Activated B cell treated with CpG ODN at 0.5 μM for 24 hours (primary cell): ENCODE results near the gene METRNL. TPM values are rescaled to one million over a fixed set of nuclear protein-coding genes. Genes with fewer than 3 reads are reported as not detected.

ENCODE experiments used
- ATAC-seq: fragments of 200-7000 bp; cut with Tn5 transposase; one replicate; pipeline ENCODE4 v1.10.0; 2021; ENCODE audit warnings: low read depth, mild to moderate bottlenecking, moderate library complexity
- CTCF ChIA-PET: fragments of 350-600 bp; sonication (Branson Sonifier 250); formaldehyde crosslinking; loops from one replicate; lab custom pipeline; 2021; ENCODE audit warnings: antibody characterized with exemption; lab: Charles Lee
- POLR2A ChIA-PET: fragments of 350-600 bp; sonication (Branson Sonifier 250); formaldehyde crosslinking; loops from one replicate; lab custom pipeline; 2021; ENCODE audit warnings: antibody characterized with exemption; lab: Charles Lee
- DNase-seq: peaks from one replicate; pipeline ENCODE4 v3.0.0; 2022
- H3K27ac Mint-ChIP-seq: one replicate; pipeline ENCODE4 v1.8.0; 2020; ENCODE audit warnings: mixed read lengths
- H3K27me3 Mint-ChIP-seq: one replicate; pipeline ENCODE4 v1.8.0; 2021; ENCODE audit warnings: mixed read lengths
- H3K36me3 Mint-ChIP-seq: one replicate; pipeline ENCODE4 v1.8.0; 2021; ENCODE audit warnings: low read depth, mixed read lengths
- H3K4me1 Mint-ChIP-seq: one replicate; pipeline ENCODE4 v1.8.0; 2021; ENCODE audit warnings: mixed read lengths
- H3K4me3 Mint-ChIP-seq: one replicate; pipeline ENCODE4 v1.8.0; 2020; ENCODE audit warnings: mild to moderate bottlenecking, mixed read lengths
- H3K9me3 Mint-ChIP-seq: one replicate; pipeline ENCODE4 v1.8.0; 2020; ENCODE audit warnings: mixed read lengths
- intact Hi-C: fragments of 100-400 bp; cut with micrococcal nuclease; formaldehyde crosslinking; loops from one replicate; pipeline ENCODE4 v1.15.1; 2024
- total RNA-seq: library from RNA; stranded (reverse); gene quantifications from 2 replicates; pipeline ENCODE4 v1.2.3, GENCODE V29; 2022
- TF ChIP-seq, protein P1 (sequence below): fragments of 200-600 bp; IDR thresholded peaks from one replicate; pipeline ENCODE4 v1.8.0; 2022; ENCODE audit warnings: antibody characterized with exemption, mild to moderate bottlenecking

METRNL gene
- total RNA-seq, 1 donor from 2014 or later: 10.7 TPM

DNA sequence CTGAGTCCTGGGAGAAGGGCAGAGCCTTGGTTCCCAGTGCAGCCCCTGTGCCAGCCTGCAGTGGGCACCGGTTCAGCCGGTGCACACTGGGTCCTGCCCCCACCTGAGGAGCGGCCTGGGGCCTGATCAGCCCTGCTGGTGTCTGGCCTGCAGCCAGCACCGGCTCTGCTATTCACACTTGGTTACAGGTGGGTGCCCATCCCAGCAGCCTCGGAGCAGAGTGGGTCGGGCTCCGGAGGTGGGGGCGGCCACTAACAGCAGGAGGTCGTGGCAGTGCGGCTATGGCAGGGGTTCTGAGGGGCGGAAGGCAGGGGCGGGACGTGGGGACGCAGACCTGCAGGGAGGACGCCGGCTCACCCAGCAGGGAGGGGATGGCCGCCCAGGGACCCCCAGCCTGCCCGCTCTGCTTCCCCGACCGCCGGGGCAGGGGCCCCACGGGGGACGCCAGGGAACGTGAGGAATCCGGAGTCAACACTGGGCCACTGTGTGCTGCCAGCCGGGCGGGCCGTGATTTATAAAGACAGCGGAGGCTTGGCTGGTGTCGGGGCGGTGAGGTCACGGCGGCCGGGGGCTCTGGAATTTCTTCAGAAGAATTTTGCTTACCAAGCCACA lies 20.3 kb downstream of the METRNL start:
- H3K9me3 Mint-ChIP-seq: no peaks in the 10 kb centered on the region
- ATAC-seq (peak; percentile 43), DNase-seq (no peak)
- CTCF ChIA-PET: no interaction called here
- POLR2A ChIA-PET: no interaction called here
- peak overlapping the region; percentile 68 for H3K4me3 Mint-ChIP-seq
- peaks cover 10% of the 10 kb centered on the region for H3K36me3 Mint-ChIP-seq
- H3K4me1 Mint-ChIP-seq: peaks cover 30% of the 10 kb centered on the region
- H3K27me3 Mint-ChIP-seq: peaks cover 5% of the 10 kb centered on the region
- intact Hi-C loops: loop anchor here (2.0 kb wide), 1 partner anchor 19 kb away; no protein-coding TSS in a partner anchor
- H3K27ac Mint-ChIP-seq: no peak overlapping the region
- TF ChIP-seq, protein P1, sequence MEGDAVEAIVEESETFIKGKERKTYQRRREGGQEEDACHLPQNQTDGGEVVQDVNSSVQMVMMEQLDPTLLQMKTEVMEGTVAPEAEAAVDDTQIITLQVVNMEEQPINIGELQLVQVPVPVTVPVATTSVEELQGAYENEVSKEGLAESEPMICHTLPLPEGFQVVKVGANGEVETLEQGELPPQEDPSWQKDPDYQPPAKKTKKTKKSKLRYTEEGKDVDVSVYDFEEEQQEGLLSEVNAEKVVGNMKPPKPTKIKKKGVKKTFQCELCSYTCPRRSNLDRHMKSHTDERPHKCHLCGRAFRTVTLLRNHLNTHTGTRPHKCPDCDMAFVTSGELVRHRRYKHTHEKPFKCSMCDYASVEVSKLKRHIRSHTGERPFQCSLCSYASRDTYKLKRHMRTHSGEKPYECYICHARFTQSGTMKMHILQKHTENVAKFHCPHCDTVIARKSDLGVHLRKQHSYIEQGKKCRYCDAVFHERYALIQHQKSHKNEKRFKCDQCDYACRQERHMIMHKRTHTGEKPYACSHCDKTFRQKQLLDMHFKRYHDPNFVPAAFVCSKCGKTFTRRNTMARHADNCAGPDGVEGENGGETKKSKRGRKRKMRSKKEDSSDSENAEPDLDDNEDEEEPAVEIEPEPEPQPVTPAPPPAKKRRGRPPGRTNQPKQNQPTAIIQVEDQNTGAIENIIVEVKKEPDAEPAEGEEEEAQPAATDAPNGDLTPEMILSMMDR: no peak

DNA sequence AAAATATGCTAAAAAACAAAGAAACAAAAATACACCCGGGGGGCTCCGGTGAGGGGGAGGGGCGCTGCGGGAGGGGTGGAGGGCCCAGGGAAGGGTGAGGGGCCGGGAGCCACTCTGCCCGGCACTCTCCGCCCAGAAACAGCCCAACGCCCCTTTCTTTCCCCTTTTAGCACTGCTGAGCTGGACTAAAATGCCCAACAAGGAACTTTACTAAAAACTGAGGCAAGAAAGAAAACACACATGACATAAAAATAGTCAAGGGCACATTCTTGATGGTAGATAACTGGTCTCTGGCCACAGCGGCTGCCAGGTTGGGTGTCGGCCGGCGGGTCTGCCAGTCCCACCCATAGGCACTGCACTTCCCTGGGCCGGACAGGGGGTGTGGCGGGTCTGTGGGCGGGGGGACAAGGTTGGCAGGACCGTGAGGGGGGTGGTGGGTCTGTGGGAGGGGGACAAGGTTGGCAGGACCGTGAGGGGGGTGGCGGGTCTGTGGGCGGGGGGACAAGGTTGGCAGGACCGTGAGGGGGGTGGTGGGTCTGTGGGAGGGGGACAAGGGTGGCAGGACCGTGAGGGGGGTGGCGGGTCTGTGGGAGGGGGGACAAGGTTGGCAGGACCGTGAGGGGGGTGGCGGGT lies 20.9 kb downstream of the METRNL start:
- peak overlapping the region; percentile 32 for H3K4me3 Mint-ChIP-seq
- H3K27me3 Mint-ChIP-seq: peaks cover 5% of the 10 kb centered on the region
- ATAC-seq: no peak
- H3K4me1 Mint-ChIP-seq: peaks cover 30% of the 10 kb centered on the region
- H3K9me3 Mint-ChIP-seq: no peaks in the 10 kb centered on the region
- no peak for DNase-seq
- intact Hi-C loops: loop anchor here (2.0 kb wide), 1 partner anchor 18 kb away; no protein-coding TSS in a partner anchor
- H3K27ac Mint-ChIP-seq: no peak overlapping the region
- ChIA-PET CTCF (no interaction called here), POLR2A (no interaction called here)
- TF ChIP-seq, protein P1: no peak
- H3K36me3 Mint-ChIP-seq: peaks cover 6% of the 10 kb centered on the region

DNA sequence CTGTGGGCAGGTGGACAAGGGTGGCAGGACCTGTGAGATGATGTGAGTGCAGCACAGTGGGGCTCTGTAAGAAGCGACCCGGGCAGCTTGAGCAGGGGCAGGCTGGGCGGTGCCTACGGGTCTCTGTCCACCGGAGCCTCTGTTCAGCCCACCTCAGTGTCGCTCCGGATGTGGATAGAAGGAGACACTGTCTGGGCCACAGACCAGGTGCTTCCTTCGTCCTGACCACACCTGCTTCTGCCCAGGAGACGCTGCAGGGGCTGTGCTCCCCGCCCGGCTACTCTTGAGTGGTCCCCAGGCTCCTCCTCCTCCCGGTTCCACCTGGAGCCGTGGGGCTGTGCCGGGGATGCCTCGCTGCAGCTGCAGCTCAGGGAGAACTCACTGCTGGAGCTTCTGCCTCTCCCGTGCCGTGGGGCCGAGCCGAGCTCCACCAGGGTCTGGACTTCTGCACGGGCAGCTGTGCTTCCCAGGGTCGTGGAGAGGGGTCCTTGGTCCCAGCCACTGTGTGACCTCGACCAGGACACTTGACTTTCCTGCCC lies 21.5 kb downstream of the METRNL start:
- ChIA-PET CTCF (no interaction called here), POLR2A (no interaction called here)
- TF ChIP-seq, protein P1: no peak
- peak; percentile 56 for ATAC-seq
- intact Hi-C loops: loop anchor here (1.0 to 2.0 kb wide), 2 partner anchors 18 to 20 kb away; no protein-coding TSS in a partner anchor
- H3K9me3 Mint-ChIP-seq: no peaks in the 10 kb centered on the region
- DNase-seq: no peak
- peaks cover under 1% of the 10 kb centered on the region for H3K36me3 Mint-ChIP-seq
- H3K4me1 Mint-ChIP-seq: peaks cover 30% of the 10 kb centered on the region
- peaks cover 6% of the 10 kb centered on the region for H3K27me3 Mint-ChIP-seq
- no peak overlapping the region for H3K27ac Mint-ChIP-seq
- H3K4me3 Mint-ChIP-seq: no peak overlapping the region

DNA sequence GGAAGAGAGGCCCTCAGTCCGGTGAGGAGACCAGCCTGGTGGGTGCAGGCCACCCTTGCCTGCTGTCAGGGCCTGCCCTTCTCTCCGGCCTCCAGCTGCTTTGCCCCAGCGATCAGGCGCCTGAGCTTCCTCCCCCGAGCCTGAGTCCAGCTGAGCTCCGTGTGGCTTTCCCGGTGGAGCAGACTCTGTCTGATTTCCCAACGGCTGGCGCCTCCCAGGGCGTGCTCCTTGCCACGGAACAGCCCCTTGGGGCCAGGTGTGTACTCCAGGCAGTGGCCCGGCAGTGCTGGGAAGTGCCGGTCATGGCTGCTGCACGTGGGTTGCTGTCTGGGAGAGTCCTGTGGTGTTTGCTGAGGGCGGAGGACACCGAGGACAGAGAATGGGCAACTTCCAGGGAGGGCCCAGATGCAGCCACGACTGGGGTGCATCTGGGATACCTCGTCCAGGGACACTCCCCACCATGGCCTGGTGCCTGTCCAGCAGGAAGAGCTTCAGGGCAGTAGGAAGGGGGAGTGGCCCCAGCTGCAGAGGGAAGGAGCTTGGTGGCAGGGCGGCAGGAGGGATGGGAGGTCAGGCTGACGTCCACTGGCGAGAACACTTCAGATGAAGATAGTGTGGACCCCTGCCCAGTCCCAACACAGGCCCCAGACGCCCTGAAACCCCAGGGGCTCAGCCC lies 22.5 kb downstream of the METRNL start:
- Mint-ChIP-seq H3K27me3 (peaks cover 8% of the 10 kb centered on the region), H3K4me1 (peaks cover 30% of the 10 kb centered on the region)
- DNase-seq: no peak

More for the DNA sequence above, 22.5 kb downstream of the METRNL start:
- Mint-ChIP-seq H3K36me3 (no peaks in the 10 kb centered on the region), H3K27ac (no peak overlapping the region), H3K9me3 (no peaks in the 10 kb centered on the region), H3K4me3 (no peak overlapping the region)
- TF ChIP-seq, protein P1: no peak
- no peak for ATAC-seq
- ChIA-PET CTCF (no interaction called here), POLR2A (no interaction called here)
- intact Hi-C loops: loop anchor here (1.0 to 2.0 kb wide), 2 partner anchors 17 to 21 kb away; no protein-coding TSS in a partner anchor
